Measurements from ENCODE around the gene CYFIP1.
A peak's percentile ranks its signal among the peaks of the same experiment; 100 is the strongest.

The CYFIP1 gene

GRCh38 chr15:22874966-22875365, 105.2 kb downstream of the CYFIP1 start:
- H3K36me3 ChIP-seq (replicated peaks in 1 of 2; ENCODE audit: control insufficient read depth in 2 of 2, insufficient read depth in 2 of 2, low read length in 2 of 2): peaks cover 46 to 94% of the 10 kb centered on the region in 2 donors
- no peak overlapping the region for H3K9ac ChIP-seq (ENCODE audit: low read depth, low read length, poor library complexity)

GRCh38 chr15:22874256-22874655, 105.9 kb downstream of the CYFIP1 start:
- H2BK15ac ChIP-seq (ENCODE audit: low read length): no peak overlapping the region
- no peak overlapping the region for H4K91ac ChIP-seq (ENCODE audit: low read depth, low read length, poor library complexity)
- H3K27ac ChIP-seq (replicated peaks; ENCODE audit: low read length): no peak overlapping the region
- no peak for DNase-seq (ENCODE audit: low spot score)
- H2BK12ac ChIP-seq (ENCODE audit: low read length): no peak overlapping the region
- H2BK5ac ChIP-seq (ENCODE audit: low read length): no peak overlapping the region
- H3K36me3 ChIP-seq (replicated peaks in 1 of 2; ENCODE audit: control insufficient read depth in 2 of 2, insufficient read depth in 2 of 2, low read length in 2 of 2): peaks cover 47 to 96% of the 10 kb centered on the region in 2 donors
- no peak overlapping the region for H2BK120ac ChIP-seq (ENCODE audit: low read depth, low read length)
- H3K9ac ChIP-seq (ENCODE audit: low read depth, low read length, poor library complexity): no peak overlapping the region
- WGBS, 2 donors (ENCODE audit: extremely low coverage in 2 of 2, insufficient read length in 2 of 2, insufficient replicate concordance in 1 of 2): no CpG with 5 or more reads among the region's 8 CpGs
- no peak overlapping the region for H2AK5ac ChIP-seq (ENCODE audit: low read depth, low read length)
- H3K4me3 ChIP-seq (ENCODE audit: low read length in 2 of 2): no peak overlapping the region
- peak overlapping the region; percentile 37 for H3K23ac ChIP-seq (ENCODE audit: low read depth, low read length, poor library complexity)
- no peak overlapping the region for H3K4ac ChIP-seq (ENCODE audit: low read length)
- H3K27me3 ChIP-seq (ENCODE audit: control insufficient read depth in 3 of 3, insufficient read depth in 3 of 3, low read depth in 1 of 3, low read length in 3 of 3): no peaks in the 10 kb centered on the region
- H4K8ac ChIP-seq (ENCODE audit: low read depth, low read length): no peak overlapping the region
- no peak overlapping the region for H3K4me2 ChIP-seq (ENCODE audit: insufficient read depth, low read length, poor library complexity, severe bottlenecking)
- H2AFZ ChIP-seq (ENCODE audit: low read length): no peak overlapping the region
- no peak overlapping the region for H3K18ac ChIP-seq (ENCODE audit: low read length)
- H3K4me1 ChIP-seq (ENCODE audit: control insufficient read depth in 2 of 2, insufficient read depth in 1 of 2, low read depth in 1 of 2, low read length in 2 of 2): peaks cover 0 to 7% of the 10 kb centered on the region in 2 donors
- peaks cover 0 to 7% of the 10 kb centered on the region in 2 donors for H3K9me3 ChIP-seq (replicated peaks in 1 of 2; ENCODE audit: control insufficient read depth in 2 of 2, insufficient read depth in 1 of 2, low read depth in 1 of 2, low read length in 2 of 2)
- H3K79me1 ChIP-seq (ENCODE audit: low read depth, low read length): peaks cover 6% of the 10 kb centered on the region
- H3K14ac ChIP-seq (ENCODE audit: low read length): no peak overlapping the region

More at GRCh38 chr15:22874966-22875365, 105.2 kb downstream of the CYFIP1 start:
- DNase-seq (ENCODE audit: low spot score): no peak
- no peak overlapping the region for H2BK12ac ChIP-seq (ENCODE audit: low read length)
- H2BK120ac ChIP-seq (ENCODE audit: low read depth, low read length): no peak overlapping the region
- H2AK5ac ChIP-seq (ENCODE audit: low read depth, low read length): no peak overlapping the region
- no peak overlapping the region for H2AFZ ChIP-seq (ENCODE audit: low read length)
- no peak overlapping the region for H3K14ac ChIP-seq (ENCODE audit: low read length)
- H4K91ac ChIP-seq (ENCODE audit: low read depth, low read length, poor library complexity): no peak overlapping the region
- peaks cover 0 to 7% of the 10 kb centered on the region in 2 donors for H3K9me3 ChIP-seq (replicated peaks in 1 of 2; ENCODE audit: control insufficient read depth in 2 of 2, insufficient read depth in 1 of 2, low read depth in 1 of 2, low read length in 2 of 2)
- H3K4me1 ChIP-seq (ENCODE audit: control insufficient read depth in 2 of 2, insufficient read depth in 1 of 2, low read depth in 1 of 2, low read length in 2 of 2): peaks cover 0 to 7% of the 10 kb centered on the region in 2 donors
- H4K8ac ChIP-seq (ENCODE audit: low read depth, low read length): no peak overlapping the region
- no peak overlapping the region for H2BK15ac ChIP-seq (ENCODE audit: low read length)
- H3K4me2 ChIP-seq (ENCODE audit: insufficient read depth, low read length, poor library complexity, severe bottlenecking): no peak overlapping the region
- no peak overlapping the region for H3K18ac ChIP-seq (ENCODE audit: low read length)
- H2BK5ac ChIP-seq (ENCODE audit: low read length): no peak overlapping the region
- H3K79me1 ChIP-seq (ENCODE audit: low read depth, low read length): peaks cover 6% of the 10 kb centered on the region
- no CpG with 5 or more reads among the region's 7 CpGs for WGBS, 2 donors (ENCODE audit: extremely low coverage in 2 of 2, insufficient read length in 2 of 2, insufficient replicate concordance in 1 of 2)
- no peaks in the 10 kb centered on the region for H3K27me3 ChIP-seq (ENCODE audit: control insufficient read depth in 3 of 3, insufficient read depth in 3 of 3, low read depth in 1 of 3, low read length in 3 of 3)
- H3K4ac ChIP-seq (ENCODE audit: low read length): no peak overlapping the region
- H3K4me3 ChIP-seq (ENCODE audit: low read length in 2 of 2): no peak overlapping the region
- no peak overlapping the region for H3K27ac ChIP-seq (replicated peaks; ENCODE audit: low read length)
- H3K23ac ChIP-seq (ENCODE audit: low read depth, low read length, poor library complexity): no peak overlapping the region

GRCh38 chr15:22873841-22874240, 106.3 kb downstream of the CYFIP1 start:
- Histone ChIP-seq H3K4me1 (ENCODE audit: control insufficient read depth in 2 of 2, insufficient read depth in 1 of 2, low read depth in 1 of 2, low read length in 2 of 2) (peaks cover 0 to 7% of the 10 kb centered on the region in 2 donors), H3K4me3 (ENCODE audit: low read length in 2 of 2) (no peak overlapping the region), H3K79me1 (ENCODE audit: low read depth, low read length) (peaks cover 6% of the 10 kb centered on the region), H3K9ac (ENCODE audit: low read depth, low read length, poor library complexity) (no peak overlapping the region), H2AFZ (ENCODE audit: low read length) (no peak overlapping the region), H4K8ac (ENCODE audit: low read depth, low read length) (no peak overlapping the region), H3K9me3 (replicated peaks in 1 of 2; ENCODE audit: control insufficient read depth in 2 of 2, insufficient read depth in 1 of 2, low read depth in 1 of 2, low read length in 2 of 2) (peaks cover 0 to 7% of the 10 kb centered on the region in 2 donors), H3K27me3 (ENCODE audit: control insufficient read depth in 3 of 3, insufficient read depth in 3 of 3, low read depth in 1 of 3, low read length in 3 of 3) (no peaks in the 10 kb centered on the region), H3K36me3 (replicated peaks in 1 of 2; ENCODE audit: control insufficient read depth in 2 of 2, insufficient read depth in 2 of 2, low read length in 2 of 2) (peaks cover 48 to 97% of the 10 kb centered on the region in 2 donors), H3K27ac (replicated peaks; ENCODE audit: low read length) (no peak overlapping the region), H3K23ac (ENCODE audit: low read depth, low read length, poor library complexity) (no peak overlapping the region), H3K4me2 (ENCODE audit: insufficient read depth, low read length, poor library complexity, severe bottlenecking) (no peak overlapping the region), H4K91ac (ENCODE audit: low read depth, low read length, poor library complexity) (no peak overlapping the region), H3K4ac (ENCODE audit: low read length) (no peak overlapping the region), H3K18ac (ENCODE audit: low read length) (no peak overlapping the region), H2BK5ac (ENCODE audit: low read length) (no peak overlapping the region), H2BK12ac (ENCODE audit: low read length) (no peak overlapping the region), H3K14ac (ENCODE audit: low read length) (no peak overlapping the region), H2BK15ac (ENCODE audit: low read length) (no peak overlapping the region), H2BK120ac (ENCODE audit: low read depth, low read length) (no peak overlapping the region), H2AK5ac (ENCODE audit: low read depth, low read length) (no peak overlapping the region)
- no peak for DNase-seq (ENCODE audit: low spot score)
- WGBS, 2 donors (ENCODE audit: extremely low coverage in 2 of 2, insufficient read length in 2 of 2, insufficient replicate concordance in 1 of 2): no CpG with 5 or more reads among the region's 9 CpGs

GRCh38 chr15:22872936-22873701, 107.0 kb downstream of the CYFIP1 start:
- Histone ChIP-seq H2BK120ac (ENCODE audit: low read depth, low read length) (no peak overlapping the region), H2BK12ac (ENCODE audit: low read length) (no peak overlapping the region), H3K4me3 (ENCODE audit: low read length in 2 of 2) (no peak overlapping the region), H3K9ac (ENCODE audit: low read depth, low read length, poor library complexity) (no peak overlapping the region), H4K8ac (ENCODE audit: low read depth, low read length) (no peak overlapping the region), H3K36me3 (replicated peaks in 1 of 2; ENCODE audit: control insufficient read depth in 2 of 2, insufficient read depth in 2 of 2, low read length in 2 of 2) (peaks cover 48 to 99% of the 10 kb centered on the region in 2 donors), H2AK5ac (ENCODE audit: low read depth, low read length) (no peak overlapping the region), H3K4me1 (ENCODE audit: control insufficient read depth in 2 of 2, insufficient read depth in 1 of 2, low read depth in 1 of 2, low read length in 2 of 2) (peaks cover 0 to 7% of the 10 kb centered on the region in 2 donors), H3K9me3 (replicated peaks in 1 of 2; ENCODE audit: control insufficient read depth in 2 of 2, insufficient read depth in 1 of 2, low read depth in 1 of 2, low read length in 2 of 2) (peaks cover 0 to 5% of the 10 kb centered on the region in 2 donors), H2BK5ac (ENCODE audit: low read length) (no peak overlapping the region), H3K18ac (ENCODE audit: low read length) (peak overlapping the region; percentile 19), H3K27me3 (ENCODE audit: control insufficient read depth in 3 of 3, insufficient read depth in 3 of 3, low read depth in 1 of 3, low read length in 3 of 3) (no peaks in the 10 kb centered on the region), H3K14ac (ENCODE audit: low read length) (peak overlapping the region; percentile 9), H2BK15ac (ENCODE audit: low read length) (no peak overlapping the region), H3K4ac (ENCODE audit: low read length) (peak overlapping the region; percentile 10), H3K79me1 (ENCODE audit: low read depth, low read length) (peaks cover 6% of the 10 kb centered on the region), H3K4me2 (ENCODE audit: insufficient read depth, low read length, poor library complexity, severe bottlenecking) (no peak overlapping the region), H2AFZ (ENCODE audit: low read length) (no peak overlapping the region), H4K91ac (ENCODE audit: low read depth, low read length, poor library complexity) (no peak overlapping the region), H3K27ac (replicated peaks; ENCODE audit: low read length) (peak overlapping the region; percentile 57), H3K23ac (ENCODE audit: low read depth, low read length, poor library complexity) (peak overlapping the region; percentile 57)
- DNase-seq (ENCODE audit: low spot score): peak; percentile 15
- WGBS, 2 donors (ENCODE audit: extremely low coverage in 2 of 2, insufficient read length in 2 of 2, insufficient replicate concordance in 1 of 2): no CpG with 5 or more reads among the region's 17 CpGs

All from neuronal stem cell (in vitro differentiated cells).